SK-N-SH treated with all-trans-retinoic acid at 6 μM for 48 hours (cell line): ENCODE data around the gene OCA2.

Source experiments
- ATAC-seq: fragments of 200-7000 bp; cut with Tn5 transposase; 3 replicates; pipeline ENCODE4 v1.9.1; 2020; ENCODE audit warnings: mild to moderate bottlenecking, moderate library complexity
- ARNTL ChIP-seq: fragments of 450-650 bp; formaldehyde crosslinking; IDR thresholded peaks from 2 replicates; pipeline ENCODE4 v1.5.0; 2020; ENCODE audit warnings: low read depth, mild to moderate bottlenecking, moderate library complexity, borderline replicate concordance
- BACH2 ChIP-seq: fragments of 250-450 bp; sonication (Bioruptor Pico); IDR thresholded peaks from 2 replicates; pipeline ENCODE4 v1.9.0; 2021; ENCODE audit warnings: mild to moderate bottlenecking, borderline replicate concordance
- CSDC2 ChIP-seq: fragments of 250-450 bp; sonication (Bioruptor Pico); IDR thresholded peaks from 2 replicates; pipeline ENCODE4 v1.5.0; 2020; ENCODE audit warnings: mild to moderate bottlenecking, moderate library complexity
- ESRRG ChIP-seq: fragments of 250-450 bp; sonication (Bioruptor Pico); IDR thresholded peaks from 2 replicates; pipeline ENCODE4 v1.6.1; 2021; ENCODE audit warnings: mild to moderate bottlenecking
- GLIS3 ChIP-seq: fragments of 250-450 bp; sonication (Bioruptor Pico); IDR thresholded peaks from 2 replicates; pipeline ENCODE4 v1.5.0; 2020; ENCODE audit warnings: mild to moderate bottlenecking, moderate library complexity
- ISL1 ChIP-seq: fragments of 250-450 bp; sonication (Bioruptor Pico); IDR thresholded peaks from 2 replicates; pipeline ENCODE4 v2.1.2; 2022; ENCODE audit warnings: mild to moderate bottlenecking, moderate library complexity
- OSR1 ChIP-seq: fragments of 250-450 bp; sonication (Bioruptor Pico); IDR thresholded peaks from 2 replicates; pipeline ENCODE4 v1.8.0; 2022; ENCODE audit warnings: moderate library complexity, mild to moderate bottlenecking, inconsistent platforms
- PATZ1 ChIP-seq: fragments of 250-450 bp; sonication (Bioruptor Pico); IDR thresholded peaks from 2 replicates; pipeline ENCODE4 v1.8.0; 2020; ENCODE audit warnings: mild to moderate bottlenecking, moderate library complexity, borderline replicate concordance
- PPARA ChIP-seq: fragments of 250-450 bp; sonication (Bioruptor Pico); IDR thresholded peaks from 2 replicates; pipeline ENCODE4 v1.5.0; 2020; ENCODE audit warnings: mild to moderate bottlenecking, borderline replicate concordance
- RARB ChIP-seq: fragments of 250-450 bp; sonication (Bioruptor Pico); IDR thresholded peaks from 2 replicates; pipeline ENCODE4 v1.8.0; 2021; ENCODE audit warnings: mild to moderate bottlenecking, moderate library complexity
- SNAI2 ChIP-seq: fragments of 250-450 bp; sonication (Bioruptor Pico); IDR thresholded peaks from 2 replicates; pipeline ENCODE4 v1.5.0; 2020; ENCODE audit warnings: mild to moderate bottlenecking, moderate library complexity
- TCF4 ChIP-seq: fragments of 250-450 bp; sonication (Bioruptor Pico); IDR thresholded peaks from 2 replicates; pipeline ENCODE4 v1.8.0; 2021; ENCODE audit warnings: mild to moderate bottlenecking, moderate library complexity, borderline replicate concordance
- TOX ChIP-seq: fragments of 250-450 bp; sonication (Bioruptor Pico); IDR thresholded peaks from 2 replicates; pipeline ENCODE4 v1.8.0; 2021; ENCODE audit warnings: mild to moderate bottlenecking, moderate library complexity, borderline replicate concordance
- ZC3H10 ChIP-seq: fragments of 250-450 bp; sonication (Bioruptor Pico); IDR thresholded peaks from 2 replicates; pipeline ENCODE4 v1.5.1; 2021; ENCODE audit warnings: mild to moderate bottlenecking, moderate library complexity
- ZFP3 ChIP-seq: fragments of 250-450 bp; sonication (Bioruptor Pico); IDR thresholded peaks from 2 replicates; pipeline ENCODE4 v1.5.0; 2020; ENCODE audit warnings: mild to moderate bottlenecking, moderate library complexity
- ZFP30 ChIP-seq: fragments of 450-650 bp; formaldehyde crosslinking; IDR thresholded peaks from 2 replicates; pipeline ENCODE4 v1.5.0; 2022; ENCODE audit warnings: mild to moderate bottlenecking, moderate library complexity
- ZNF565 ChIP-seq: fragments of 450-650 bp; formaldehyde crosslinking; conservative IDR thresholded peaks from 2 replicates; pipeline ENCODE4 v1.5.0; 2020; ENCODE audit warnings: low read depth, mild to moderate bottlenecking, moderate library complexity
- ZNF70 ChIP-seq: fragments of 450-650 bp; formaldehyde crosslinking; IDR thresholded peaks from 2 replicates; pipeline ENCODE4 v1.5.0; 2020; ENCODE audit warnings: mild to moderate bottlenecking, moderate library complexity
- ZNF8 ChIP-seq: fragments of 450-650 bp; formaldehyde crosslinking; IDR thresholded peaks from 2 replicates; pipeline ENCODE4 v1.5.0; 2020; ENCODE audit warnings: mild to moderate bottlenecking, moderate library complexity
- TF ChIP-seq, protein P1 (sequence below): fragments of 250-450 bp; sonication (Bioruptor Pico); IDR thresholded peaks from 2 replicates; pipeline ENCODE4 v1.5.1; 2021; ENCODE audit warnings: mild to moderate bottlenecking, moderate library complexity
- TF ChIP-seq, protein P2 (sequence below): fragments of 250-450 bp; sonication (Bioruptor Pico); IDR thresholded peaks from 2 replicates; pipeline ENCODE4 v1.8.0; 2021; ENCODE audit warnings: low read depth, mild to moderate bottlenecking, moderate library complexity, borderline replicate concordance

The OCA2 gene

GRCh38 chr15:27808182-27808581 lies 290.9 kb downstream of the OCA2 start:
- ATAC-seq, result no peak
- TF ChIP-seq CSDC2 (CRISPR knock-in tag) (no peak), ZNF70 (CRISPR knock-in tag) (no peak), PPARA (CRISPR knock-in tag) (no peak), ZFP3 (CRISPR knock-in tag) (no peak)
- TF ChIP-seq, protein P1, sequence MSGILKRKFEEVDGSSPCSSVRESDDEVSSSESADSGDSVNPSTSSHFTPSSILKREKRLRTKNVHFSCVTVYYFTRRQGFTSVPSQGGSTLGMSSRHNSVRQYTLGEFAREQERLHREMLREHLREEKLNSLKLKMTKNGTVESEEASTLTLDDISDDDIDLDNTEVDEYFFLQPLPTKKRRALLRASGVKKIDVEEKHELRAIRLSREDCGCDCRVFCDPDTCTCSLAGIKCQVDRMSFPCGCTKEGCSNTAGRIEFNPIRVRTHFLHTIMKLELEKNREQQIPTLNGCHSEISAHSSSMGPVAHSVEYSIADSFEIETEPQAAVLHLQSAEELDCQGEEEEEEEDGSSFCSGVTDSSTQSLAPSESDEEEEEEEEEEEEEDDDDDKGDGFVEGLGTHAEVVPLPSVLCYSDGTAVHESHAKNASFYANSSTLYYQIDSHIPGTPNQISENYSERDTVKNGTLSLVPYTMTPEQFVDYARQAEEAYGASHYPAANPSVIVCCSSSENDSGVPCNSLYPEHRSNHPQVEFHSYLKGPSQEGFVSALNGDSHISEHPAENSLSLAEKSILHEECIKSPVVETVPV (CRISPR knock-in tag), result no peak
- TF ChIP-seq, protein P2, sequence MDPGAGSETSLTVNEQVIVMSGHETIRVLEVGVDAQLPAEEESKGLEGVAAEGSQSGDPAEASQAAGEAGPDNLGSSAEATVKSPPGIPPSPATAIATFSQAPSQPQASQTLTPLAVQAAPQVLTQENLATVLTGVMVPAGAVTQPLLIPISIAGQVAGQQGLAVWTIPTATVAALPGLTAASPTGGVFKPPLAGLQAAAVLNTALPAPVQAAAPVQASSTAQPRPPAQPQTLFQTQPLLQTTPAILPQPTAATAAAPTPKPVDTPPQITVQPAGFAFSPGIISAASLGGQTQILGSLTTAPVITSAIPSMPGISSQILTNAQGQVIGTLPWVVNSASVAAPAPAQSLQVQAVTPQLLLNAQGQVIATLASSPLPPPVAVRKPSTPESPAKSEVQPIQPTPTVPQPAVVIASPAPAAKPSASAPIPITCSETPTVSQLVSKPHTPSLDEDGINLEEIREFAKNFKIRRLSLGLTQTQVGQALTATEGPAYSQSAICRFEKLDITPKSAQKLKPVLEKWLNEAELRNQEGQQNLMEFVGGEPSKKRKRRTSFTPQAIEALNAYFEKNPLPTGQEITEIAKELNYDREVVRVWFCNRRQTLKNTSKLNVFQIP (CRISPR knock-in tag), result no peak

DNA sequence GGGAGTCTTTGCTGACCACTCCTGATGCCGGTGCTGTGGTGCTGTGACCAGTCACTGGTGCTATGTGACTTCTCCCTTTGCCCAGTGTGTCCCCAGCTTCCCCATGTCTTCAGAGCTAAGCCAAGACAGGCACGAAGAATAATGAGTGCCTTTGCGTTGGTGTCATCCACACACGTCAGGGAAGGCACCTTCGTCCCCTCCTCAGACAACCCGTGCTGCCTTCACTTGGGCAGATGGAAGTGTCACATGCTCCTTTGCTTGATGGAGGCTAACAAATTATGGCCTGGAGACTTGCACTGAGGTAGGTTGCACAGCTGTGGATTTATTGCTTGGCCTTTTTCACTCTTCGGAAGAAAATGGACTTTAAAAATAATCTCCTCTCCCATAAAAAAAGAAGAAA lies 291.8 kb downstream of the OCA2 start:
- TF ChIP-seq TCF4 (CRISPR knock-in tag) (no peak), GLIS3 (CRISPR knock-in tag) (no peak), CSDC2 (CRISPR knock-in tag) (no peak), ZNF70 (CRISPR knock-in tag) (no peak), SNAI2 (CRISPR knock-in tag) (no peak), ARNTL (CRISPR knock-in tag) (no peak)
- TF ChIP-seq, protein P1 (CRISPR knock-in tag), result no peak
- ATAC-seq, result no peak

- TF ChIP-seq PATZ1 (no peak), ESRRG (CRISPR knock-in tag) (no peak), SNAI2 (CRISPR knock-in tag) (no peak)
These were observed 292.7 kb downstream of the OCA2 start for GRCh38 chr15:27806396-27806795.

DNA sequence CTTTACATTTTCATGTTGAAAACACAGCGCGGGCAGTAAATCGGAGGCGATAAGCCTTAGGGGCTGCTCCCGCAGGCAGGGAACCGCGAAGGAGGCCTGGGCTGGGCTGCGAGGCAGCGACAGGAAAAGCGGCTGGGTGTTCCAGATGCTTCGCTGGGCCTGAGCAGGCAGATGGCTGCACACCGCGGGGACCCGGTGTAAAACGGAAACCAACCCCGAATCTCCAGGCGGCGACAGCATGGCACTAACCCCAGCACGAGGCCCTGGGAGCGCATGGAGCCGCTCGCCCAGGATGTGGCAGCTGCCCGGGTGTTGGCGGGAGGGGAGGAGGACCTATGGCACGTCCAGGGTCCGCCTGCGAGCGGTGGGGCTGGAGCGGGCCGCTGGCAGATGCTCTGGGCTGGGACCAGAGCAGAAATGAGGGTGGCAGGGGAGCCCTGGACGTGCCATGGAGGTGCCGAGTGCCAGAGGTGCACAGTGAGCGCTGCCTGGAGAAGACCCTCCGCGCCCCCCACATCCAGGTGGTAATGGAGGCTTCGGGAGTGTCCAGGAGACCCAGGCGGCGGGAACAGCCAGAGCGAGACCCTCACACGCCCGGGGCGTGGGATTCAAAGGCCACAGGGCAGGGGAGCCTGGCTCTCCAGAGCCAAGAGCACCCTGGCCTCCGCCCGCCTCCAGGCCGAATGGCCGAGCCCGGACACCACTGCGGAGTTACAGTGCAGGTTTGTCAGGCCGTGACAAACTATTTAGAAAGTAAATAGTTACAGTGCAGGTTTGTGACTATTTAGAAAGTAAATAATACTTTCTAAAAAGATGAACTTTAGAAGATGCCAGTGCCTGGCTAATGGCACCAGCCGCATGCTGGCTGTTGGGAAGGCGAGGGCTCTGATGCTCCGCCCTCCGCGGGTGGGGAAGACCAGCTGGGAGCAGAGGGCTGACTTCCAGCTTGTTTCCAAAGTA lies 293.6 kb downstream of the OCA2 start:
- no peak for ATAC-seq
- TF ChIP-seq ZNF70 (CRISPR knock-in tag), result no peak
- TF ChIP-seq ZFP3 (CRISPR knock-in tag), result no peak
- no peak for TF ChIP-seq ZFP30
- no peak for TF ChIP-seq ISL1 (CRISPR knock-in tag)
- TF ChIP-seq ZNF8 (CRISPR knock-in tag), result no peak
- TF ChIP-seq ZNF565 (CRISPR knock-in tag), result no peak
- no peak for TF ChIP-seq CSDC2 (CRISPR knock-in tag)
- no peak for TF ChIP-seq TCF4 (CRISPR knock-in tag)
- TF ChIP-seq OSR1 (CRISPR knock-in tag), result no peak
- no peak for TF ChIP-seq ARNTL (CRISPR knock-in tag)
- no peak for TF ChIP-seq ZC3H10
- no peak for TF ChIP-seq TOX (CRISPR knock-in tag)
- TF ChIP-seq ESRRG (CRISPR knock-in tag), result no peak
- TF ChIP-seq RARB (CRISPR knock-in tag), result no peak
- TF ChIP-seq GLIS3 (CRISPR knock-in tag), result no peak
- no peak for TF ChIP-seq BACH2 (CRISPR knock-in tag)
- TF ChIP-seq PATZ1, result no peak

More at GRCh38 chr15:27806396-27806795, 292.7 kb downstream of the OCA2 start:
- ATAC-seq, result no peak
